K562 (cell line): ENCODE results near the gene AP1S3. TPM values are rescaled to one million over a fixed set of nuclear protein-coding genes. Genes with fewer than 3 reads are reported as not detected.

ENCODE experiments used
- ATAC-seq: fragments of 200-7000 bp; cut with Tn5 transposase; 3 replicates; pipeline ENCODE4 v1.9.1; 2020; ENCODE audit warnings: moderate library complexity
- BruUV-seq: library from RNA; stranded (reverse); fragments of 400-500 nt; replicated peaks from 2 replicates; lab custom pipeline; 2021; lab: Mats Ljungman, UMichigan
- CTCF ChIA-PET: fragments of 300-600 bp; formaldehyde crosslinking; extraction: SDS; loops from one replicate; lab custom pipeline; 2021; ENCODE audit warnings: low intra/inter-chr PET ratio; lab: Yijun Ruan, JAX
- POLR2A ChIA-PET: fragments of 300-600, 350-650 bp; sonication (Branson Sonifier 250); formaldehyde crosslinking; extraction: SDS; loops from one replicate; lab custom pipeline; 2021; ENCODE audit warnings: antibody characterized with exemption, inconsistent platforms; lab: Yijun Ruan, JAX
- DNase-seq, 4 experiments: peaks; one replicate each; pipeline versions ENCODE4 v3.0.0 to v3.0.0-alpha.2; 2011 to 2018; ENCODE audit warnings: low spot score in 3 of 4, mixed read lengths in 3 of 4; ENCODE audit errors: extremely low read depth in 1 of 4
- FAIRE-seq: peaks from 2 replicates; lab custom pipeline; 2011; peaks lifted over from hg19 to GRCh38; lab: Jason Lieb, UNC
- H2AFZ ChIP-seq: 2 replicates; pipeline ENCODE4 v1.6.0; 2011; ENCODE audit warnings: low read depth, low read length, control low read depth, inconsistent platforms
- H3K27ac ChIP-seq: fragments of 200-600 bp; 3 replicates; pipeline ENCODE4 v1.8.0; 2011; ENCODE audit warnings: low read depth, mild to moderate bottlenecking, control low read depth, inconsistent platforms, low read length, moderate library complexity, mixed read lengths; ENCODE audit errors: extremely low read depth
- H3K27me3 ChIP-seq, 2 experiments: fragments of 300-600 bp in 1 of 2; 2 replicates in 1 of 2; 3 replicates in 1 of 2; pipeline versions ENCODE4 v1.6.0 to v1.8.0; 2011; ENCODE audit warnings: inconsistent platforms in 2 of 2, low read length in 2 of 2, mild to moderate bottlenecking in 1 of 2, mixed read lengths in 1 of 2, moderate library complexity in 1 of 2; ENCODE audit not compliant: control insufficient read depth in 2 of 2, insufficient read depth in 2 of 2
- H3K36me3 ChIP-seq: fragments of 300-600 bp; 3 replicates; pipeline ENCODE4 v1.8.0; 2011; ENCODE audit warnings: mild to moderate bottlenecking, low read length, inconsistent platforms; ENCODE audit not compliant: control insufficient read depth, insufficient read depth
- H3K4me1 ChIP-seq, 2 experiments: fragments of 200-600 bp in 1 of 2; replicated peaks in 1 of 2; 2 replicates in 1 of 2; 3 replicates in 1 of 2; pipeline versions ENCODE4 v1.5.1 to v1.8.0; 2011; ENCODE audit warnings: inconsistent platforms in 2 of 2, low read length in 2 of 2, mild to moderate bottlenecking in 1 of 2, mixed read lengths in 1 of 2, moderate library complexity in 1 of 2; ENCODE audit not compliant: control insufficient read depth in 2 of 2, insufficient read depth in 2 of 2
- H3K4me2 ChIP-seq: 2 replicates; pipeline ENCODE4 v1.6.1; 2011; ENCODE audit warnings: low read length, control low read depth, inconsistent platforms, mixed read lengths; ENCODE audit not compliant: insufficient read depth
- H3K4me3 ChIP-seq: fragments of 200-600 bp; sonication (generic), shearing (Covaris generic); 2 replicates; pipeline ENCODE4 v1.5.1; 2016; ENCODE audit warnings: control low read depth, inconsistent platforms
- H3K79me2 ChIP-seq: fragments of 200-600 bp; 3 replicates; pipeline ENCODE4 v1.8.0; 2011; ENCODE audit warnings: low read length, inconsistent platforms; ENCODE audit not compliant: control insufficient read depth, insufficient read depth
- H3K9ac ChIP-seq, 2 experiments: 2 replicates each; pipeline versions ENCODE4 v1.6.0 to v1.6.1; 2011; ENCODE audit warnings: low read depth in 2 of 2, low read length in 2 of 2, control low read depth in 1 of 2, inconsistent platforms in 1 of 2, mild to moderate bottlenecking in 1 of 2, mixed read lengths in 1 of 2; ENCODE audit not compliant: insufficient read depth in 1 of 2
- H3K9me1 ChIP-seq: one replicate; pipeline ENCODE4 v1.6.0; 2011; ENCODE audit warnings: inconsistent platforms, mild to moderate bottlenecking, low read length, moderate library complexity; ENCODE audit not compliant: control insufficient read depth, insufficient read depth
- H3K9me3 ChIP-seq: replicated peaks from 2 replicates; pipeline ENCODE4 v1.5.1; 2011; ENCODE audit warnings: low read depth, low read length, inconsistent platforms; ENCODE audit not compliant: control insufficient read depth, insufficient read depth
- H4K20me1 ChIP-seq: replicated peaks from 2 replicates; pipeline ENCODE4 v1.6.1; 2011; ENCODE audit warnings: low read length, inconsistent platforms, mixed read lengths; ENCODE audit not compliant: control insufficient read depth, insufficient read depth
- C11orf30 ChIP-seq: fragments of 450-650 bp; IDR thresholded peaks from 2 replicates; pipeline ENCODE4 v1.6.1; 2016; ENCODE audit warnings: low read depth, mild to moderate bottlenecking
- CCNT2 ChIP-seq: IDR thresholded peaks from 2 replicates; pipeline ENCODE4 v1.6.1; 2011; ENCODE audit warnings: borderline replicate concordance, low read depth, mild to moderate bottlenecking, moderate library complexity, mixed read lengths, low read length; ENCODE audit not compliant: insufficient read length; ENCODE audit errors: extremely low read depth
- MTA1 ChIP-seq: fragments of 450-650 bp; IDR thresholded peaks from 2 replicates; pipeline ENCODE4 v1.6.1; 2017; ENCODE audit warnings: borderline replicate concordance
- MYBL2 ChIP-seq, 2 experiments: fragments of 450-650 bp in 1 of 2; sonication (generic) in 1 of 2; formaldehyde crosslinking in 1 of 2; IDR thresholded peaks; 2 replicates each; pipeline versions ENCODE4 v1.6.1 to v1.8.1; 2017 to 2022; ENCODE audit warnings: borderline replicate concordance in 1 of 2, inconsistent platforms in 1 of 2, low read depth in 1 of 2, mild to moderate bottlenecking in 1 of 2, missing genetic modification reagents in 1 of 2, moderate library complexity in 1 of 2
- ZNF316 ChIP-seq: fragments of 450-650 bp; IDR thresholded peaks from 2 replicates; pipeline ENCODE4 v1.6.1; 2016
- WGBS: fragments of 100-300 bp; shearing (Covaris generic); methylation state at CpG from one replicate; pipeline ENCODE4 v1.1.6; 2016; ENCODE audit warnings: low coverage, mixed read lengths; ENCODE audit not compliant: insufficient coverage; ENCODE audit errors: missing lambda C conversion rate; 5-methylcytosine and 5-hydroxymethylcytosine counted together
- in situ Hi-C: fragments of 300-500 bp; cut with MboI; formaldehyde crosslinking; loops from 4 replicates; pipeline ENCODE4 v1.15.0; 2018; ENCODE audit warnings: inconsistent platforms, mixed read lengths
- intact Hi-C: fragments of 100-400 bp; cut with micrococcal nuclease; formaldehyde crosslinking; loops from 2 replicates; pipeline ENCODE4 v1.14.2; 2022
- polyA plus RNA-seq, 8 experiments: library from polyadenylated mRNA; depleted of rRNA in 4 of 8; stranded (reverse) in 5 of 8; unstranded in 3 of 8; fragments of >200 nt; fragmentation: Nextera tagmentation in 2 of 8; fragmentation: Illumina TruSeq in 1 of 8; extraction: Ambion mirVana in 2 of 8; extraction: Trizol in 1 of 8; gene quantifications; 2 replicates each; pipeline versions ENCODE4 v1.2.1 to v1.2.3, GENCODE V29; 2011 to 2014; ENCODE audit warnings: inconsistent platforms in 1 of 8, missing spikeins in 1 of 8
- total RNA-seq, 7 experiments: library from RNA; depleted of rRNA in 6 of 7; stranded (reverse); fragments of >200 nt in 6 of 7; fragmentation: Illumina TruSeq in 2 of 7; extraction: Trizol in 2 of 7; gene quantifications; 2 replicates each; pipeline versions ENCODE4 v1.2.1 to v1.2.3, GENCODE V29; 2011 to 2021; ENCODE audit warnings: low replicate concordance in 1 of 7
- TF ChIP-seq, protein P1 (sequence below), 2 experiments: fragments of 450-650 bp in 1 of 2; sonication (generic) in 1 of 2; formaldehyde crosslinking; conservative IDR thresholded peaks; 2 replicates each; pipeline versions ENCODE4 v1.4.0 to v1.8.1; 2020 to 2022; ENCODE audit warnings: mild to moderate bottlenecking in 1 of 2, missing genetic modification reagents in 1 of 2
- TF ChIP-seq, protein P2 (sequence below): fragments of 250-450 bp; sonication (Bioruptor Pico); IDR thresholded peaks from 2 replicates; pipeline ENCODE4 v1.8.0; 2021; ENCODE audit warnings: moderate library complexity, mild to moderate bottlenecking, inconsistent platforms
- TF ChIP-seq, protein P3 (sequence below): IDR thresholded peaks from 2 replicates; pipeline ENCODE4 v1.6.1; 2011; ENCODE audit not compliant: insufficient read length; ENCODE audit errors: extremely low read depth
- TF ChIP-seq, protein P4 (sequence below): fragments of 450-650 bp; formaldehyde crosslinking; IDR thresholded peaks from 2 replicates; pipeline ENCODE4 v1.4.0; 2020; ENCODE audit warnings: mild to moderate bottlenecking, moderate library complexity

The AP1S3 gene
- total and polyA plus RNA-seq, 9 of the 15 experiments (the other 6 are each of a cell fraction or from before 2014, with no cell fraction given), result 0.50 to 3.8 (median 2.1) TPM

DNA sequence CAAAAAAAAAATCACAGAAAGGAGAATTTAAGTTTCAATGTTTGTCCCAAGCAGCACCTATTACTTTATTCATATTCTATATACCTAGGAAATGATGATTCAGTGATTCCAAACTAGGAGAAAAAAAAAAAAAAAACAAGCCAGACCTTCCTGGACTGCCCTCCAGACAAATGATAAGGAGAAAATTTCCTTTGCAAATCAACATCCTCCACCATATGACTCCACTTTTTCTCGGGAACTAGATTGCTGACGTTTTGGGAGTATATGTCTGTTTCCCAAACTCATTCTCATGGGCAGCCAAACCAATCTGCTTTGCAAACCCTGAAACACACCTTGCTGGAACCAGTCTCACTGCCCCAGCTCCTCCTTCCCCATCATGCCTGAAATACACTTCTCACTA is 16.8 kb downstream of the AP1S3 start:
- Histone ChIP-seq H3K9me3 (no peaks in the 10 kb centered on the region), H3K27me3 (peaks cover 0 to 4% of the 10 kb centered on the region in 2 experiments; a peak in 1 of 5 replicates), H3K4me1 (no peaks in the 10 kb centered on the region; a peak in 1 of 5 replicates), H3K79me2 (no peaks in the 10 kb centered on the region), H3K27ac (no peak overlapping the region), H3K4me3 (no peak overlapping the region), H3K4me2 (no peak overlapping the region), H3K36me3 (no peaks in the 10 kb centered on the region), H3K9ac (no peak overlapping the region), H2AFZ (no peak overlapping the region), H3K9me1 (no peaks in the 10 kb centered on the region), H4K20me1 (no peaks in the 10 kb centered on the region)
- FAIRE-seq (no peak), DNase-seq (no peak), ATAC-seq (no peak)
- peak; percentile 39 for TF ChIP-seq ZNF316
- TF ChIP-seq C11orf30, result 0 out of 2 replicates have a peak, but pooled peaks have one; percentile 16
- TF ChIP-seq, protein P1, sequence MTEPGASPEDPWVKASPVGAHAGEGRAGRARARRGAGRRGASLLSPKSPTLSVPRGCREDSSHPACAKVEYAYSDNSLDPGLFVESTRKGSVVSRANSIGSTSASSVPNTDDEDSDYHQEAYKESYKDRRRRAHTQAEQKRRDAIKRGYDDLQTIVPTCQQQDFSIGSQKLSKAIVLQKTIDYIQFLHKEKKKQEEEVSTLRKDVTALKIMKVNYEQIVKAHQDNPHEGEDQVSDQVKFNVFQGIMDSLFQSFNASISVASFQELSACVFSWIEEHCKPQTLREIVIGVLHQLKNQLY (CRISPR knock-in tag; conservative IDR thresholded peaks at IDR 0.05), result no peak
- no peak for TF ChIP-seq CCNT2
- WGBS, result 0% methylated on average over 2 of the region's 2 CpGs
- intact Hi-C loops, result no loop called here
- CTCF ChIA-PET, result no interaction called here
- in situ Hi-C loops, result loop anchor here (25.0 kb wide), 1 partner anchor 858 kb away; no protein-coding TSS in a partner anchor
- POLR2A ChIA-PET, result no interaction called here
- BruUV-seq, result no TSS peak

DNA sequence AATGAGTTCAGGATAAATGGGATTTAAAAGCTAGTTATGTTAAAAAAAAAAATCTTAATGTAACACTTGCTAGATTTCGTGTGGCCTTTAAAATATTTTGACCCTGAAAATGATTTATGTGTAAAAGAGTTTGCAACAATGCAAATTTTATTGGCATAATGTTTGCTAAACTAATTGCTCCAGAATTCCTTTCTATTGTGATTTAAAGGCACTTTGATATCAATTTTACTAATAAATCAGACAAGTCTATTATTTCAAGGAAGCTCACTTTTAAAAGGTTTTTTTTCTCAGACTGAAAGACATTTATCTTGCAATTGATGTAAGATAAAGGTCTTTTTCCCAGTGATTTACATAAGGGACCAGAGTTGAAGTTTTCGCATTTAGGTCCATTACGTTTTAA is 17.5 kb downstream of the AP1S3 start:
- POLR2A ChIA-PET, result no interaction called here
- FAIRE-seq (no peak), ATAC-seq (no peak), DNase-seq (no peak)
- no peaks in the 10 kb centered on the region for H4K20me1 ChIP-seq
- no peak overlapping the region for H3K27ac ChIP-seq
- H3K9ac ChIP-seq, result no peak overlapping the region
- H3K9me1 ChIP-seq, result no peaks in the 10 kb centered on the region
- H3K4me2 ChIP-seq, result no peak overlapping the region
- H2AFZ ChIP-seq, result no peak overlapping the region
- H3K79me2 ChIP-seq, result no peaks in the 10 kb centered on the region
- no peaks in the 10 kb centered on the region; a peak in 1 of 5 replicates for H3K4me1 ChIP-seq
- intact Hi-C loops, result no loop called here
- CTCF ChIA-PET, result no interaction called here
- no peak overlapping the region for H3K4me3 ChIP-seq
- no peaks in the 10 kb centered on the region for H3K36me3 ChIP-seq
- WGBS, result 9% methylated on average over 3 of the region's 3 CpGs
- BruUV-seq, result no TSS peak
- H3K9me3 ChIP-seq, result no peaks in the 10 kb centered on the region
- peaks cover 0 to 4% of the 10 kb centered on the region in 2 experiments; a peak in 1 of 5 replicates for H3K27me3 ChIP-seq
- in situ Hi-C loops, result loop anchor here (25.0 kb wide), 1 partner anchor 858 kb away; no protein-coding TSS in a partner anchor
- TF ChIP-seq, protein P2, sequence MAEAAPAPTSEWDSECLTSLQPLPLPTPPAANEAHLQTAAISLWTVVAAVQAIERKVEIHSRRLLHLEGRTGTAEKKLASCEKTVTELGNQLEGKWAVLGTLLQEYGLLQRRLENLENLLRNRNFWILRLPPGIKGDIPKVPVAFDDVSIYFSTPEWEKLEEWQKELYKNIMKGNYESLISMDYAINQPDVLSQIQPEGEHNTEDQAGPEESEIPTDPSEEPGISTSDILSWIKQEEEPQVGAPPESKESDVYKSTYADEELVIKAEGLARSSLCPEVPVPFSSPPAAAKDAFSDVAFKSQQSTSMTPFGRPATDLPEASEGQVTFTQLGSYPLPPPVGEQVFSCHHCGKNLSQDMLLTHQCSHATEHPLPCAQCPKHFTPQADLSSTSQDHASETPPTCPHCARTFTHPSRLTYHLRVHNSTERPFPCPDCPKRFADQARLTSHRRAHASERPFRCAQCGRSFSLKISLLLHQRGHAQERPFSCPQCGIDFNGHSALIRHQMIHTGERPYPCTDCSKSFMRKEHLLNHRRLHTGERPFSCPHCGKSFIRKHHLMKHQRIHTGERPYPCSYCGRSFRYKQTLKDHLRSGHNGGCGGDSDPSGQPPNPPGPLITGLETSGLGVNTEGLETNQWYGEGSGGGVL (CRISPR knock-in tag), result no peak
- TF ChIP-seq MTA1, result no peak
- no peak for TF ChIP-seq MYBL2 (IDR thresholded peaks at IDR 0.05; ENCODE audit: low read depth)
- no peak for TF ChIP-seq MYBL2 (CRISPR knock-in tag; IDR thresholded peaks at IDR 0.05; ENCODE audit: borderline replicate concordance)
- TF ChIP-seq, protein P3, sequence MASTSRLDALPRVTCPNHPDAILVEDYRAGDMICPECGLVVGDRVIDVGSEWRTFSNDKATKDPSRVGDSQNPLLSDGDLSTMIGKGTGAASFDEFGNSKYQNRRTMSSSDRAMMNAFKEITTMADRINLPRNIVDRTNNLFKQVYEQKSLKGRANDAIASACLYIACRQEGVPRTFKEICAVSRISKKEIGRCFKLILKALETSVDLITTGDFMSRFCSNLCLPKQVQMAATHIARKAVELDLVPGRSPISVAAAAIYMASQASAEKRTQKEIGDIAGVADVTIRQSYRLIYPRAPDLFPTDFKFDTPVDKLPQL, result no peak
- TF ChIP-seq, protein P4, sequence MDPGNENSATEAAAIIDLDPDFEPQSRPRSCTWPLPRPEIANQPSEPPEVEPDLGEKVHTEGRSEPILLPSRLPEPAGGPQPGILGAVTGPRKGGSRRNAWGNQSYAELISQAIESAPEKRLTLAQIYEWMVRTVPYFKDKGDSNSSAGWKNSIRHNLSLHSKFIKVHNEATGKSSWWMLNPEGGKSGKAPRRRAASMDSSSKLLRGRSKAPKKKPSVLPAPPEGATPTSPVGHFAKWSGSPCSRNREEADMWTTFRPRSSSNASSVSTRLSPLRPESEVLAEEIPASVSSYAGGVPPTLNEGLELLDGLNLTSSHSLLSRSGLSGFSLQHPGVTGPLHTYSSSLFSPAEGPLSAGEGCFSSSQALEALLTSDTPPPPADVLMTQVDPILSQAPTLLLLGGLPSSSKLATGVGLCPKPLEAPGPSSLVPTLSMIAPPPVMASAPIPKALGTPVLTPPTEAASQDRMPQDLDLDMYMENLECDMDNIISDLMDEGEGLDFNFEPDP (CRISPR knock-in tag), result no peak
